Amniotic stem cell (primary cell): Measurements from ENCODE around the gene MRPL49.
"Not testable (repeated sequence)": the region's sequence is repeated elsewhere in the genome, so short reads cannot be mapped to it uniquely, and the experiment has no call there.

ENCODE experiments used
- DNase-seq: peaks from one replicate; lab custom pipeline; 2025; lab: John Stamatoyannopoulos, UW

Gene MRPL49

GRCh38 chr11:65165410-65166317 is 43.5 kb downstream of the MRPL49 start:
- DNase-seq: no peak

- DNase-seq: no peak
Measured at GRCh38 chr11:65166893-65167292, 44.8 kb downstream of the MRPL49 start.

- DNase-seq: no peak
Measured at GRCh38 chr11:65167656-65168055, 45.5 kb downstream of the MRPL49 start.

- no peak for DNase-seq
Measured at GRCh38 chr11:65169164-65169641, 47.1 kb downstream of the MRPL49 start.

- no peak for DNase-seq
Measured at GRCh38 chr11:65170058-65170534, 48.0 kb downstream of the MRPL49 start, which contains the start of gene SPDYC. TSS of gene SPDYC (plus strand) at chr11:65170233. CDS start at chr11:65171358, 1,125 bp downstream.

GRCh38 chr11:65172600-65172999 is 50.5 kb downstream of the MRPL49 start:
- DNase-seq: no peak

GRCh38 chr11:65174571-65175010 is 52.5 kb downstream of the MRPL49 start:
- not testable (repeated sequence) for DNase-seq
